ENCODE measurements around the gene FOXJ1. TPM values are rescaled to one million over a fixed set of nuclear protein-coding genes. Genes with fewer than 3 reads are reported as not detected.

FOXJ1 gene
- total and polyA plus RNA-seq, 4 donors: 32.5 to 95.0 (median 50.3) TPM

DNA sequence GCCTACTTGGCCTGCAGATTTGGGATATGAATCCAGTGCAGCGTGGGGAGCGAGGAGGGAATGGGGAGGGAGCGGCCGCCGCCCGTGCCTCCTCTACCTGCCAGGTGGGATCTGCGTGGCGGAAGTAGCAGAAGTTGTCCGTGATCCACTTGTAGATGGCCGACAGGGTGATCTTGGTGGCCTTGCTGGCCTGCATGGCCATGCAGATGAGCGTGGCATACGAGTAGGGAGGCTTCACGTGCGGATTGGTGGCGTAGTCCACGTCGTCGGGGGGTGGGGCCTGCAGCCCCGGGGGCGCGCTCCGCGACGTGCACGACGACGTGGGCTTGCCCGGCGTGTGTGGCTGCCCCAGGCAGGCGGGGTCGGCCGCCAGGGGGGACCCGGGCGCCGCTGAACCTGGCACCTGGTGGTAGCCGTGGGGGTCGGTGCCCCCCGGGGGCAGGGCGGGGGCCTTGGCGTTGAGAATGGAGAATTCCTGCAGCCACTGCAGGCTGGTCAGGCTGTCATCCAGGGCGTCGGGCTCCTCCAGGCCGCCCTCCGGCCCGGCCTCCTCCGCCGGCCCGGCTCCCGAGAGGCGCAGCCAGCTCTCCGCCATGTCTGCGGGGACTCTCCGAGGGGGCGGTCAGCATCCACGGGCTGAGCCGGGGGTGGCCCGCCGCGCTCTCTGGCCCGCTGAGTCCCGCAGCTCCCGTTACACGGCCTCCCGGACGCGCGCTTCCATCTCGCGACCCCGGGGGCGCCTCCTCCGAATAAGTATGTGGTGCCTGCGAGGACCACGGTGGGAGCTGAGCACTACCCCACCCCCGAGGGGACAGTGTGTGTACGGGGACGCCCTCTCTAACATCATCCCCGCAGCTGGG, 1.0 kb downstream of the FOXJ1 start:
- Histone ChIP-seq H3K4me3 (no peak overlapping the region), H3K9me3 (ENCODE audit: control insufficient read depth in 4 of 4, insufficient read depth in 3 of 4, low read length in 3 of 4) (no peaks in the 10 kb centered on the region), H3K4me1 (ENCODE audit: control insufficient read depth in 5 of 5, insufficient read depth in 5 of 5, low read length in 5 of 5) (peaks cover 0 to 56% (median 13%) of the 10 kb centered on the region in 5 donors), H3K9ac (ENCODE audit: insufficient read depth in 1 of 2, low read length in 2 of 2) (peak overlapping the region in 1 of 2 donors; percentile 48), H3K36me3 (ENCODE audit: control insufficient read depth in 4 of 4, insufficient read depth in 4 of 4, low read length in 4 of 4) (no peaks in the 10 kb centered on the region), H3K27me3 (ENCODE audit: control insufficient read depth in 3 of 3, insufficient read depth in 3 of 3, low read length in 2 of 3) (peaks cover 0 to 42% (median 40%) of the 10 kb centered on the region in 3 donors), H3K27ac (ENCODE audit: low read depth in 1 of 2, low read length in 1 of 2) (no peak overlapping the region)
- DNase-seq: peak; percentile 48 to 78 (median 76)
- TF ChIP-seq CTCF (IDR thresholded peaks at IDR 0.05; ENCODE audit: control extremely low read depth, extremely low read depth): no peak
- 17 to 18% methylated on average over 58 to 78 of the region's 78 CpGs for whole genome bisulfite sequencing, 2 donors
- peak; percentile 27 for ATAC-seq (ENCODE audit: insufficient read depth, low FRiP score)

GRCh38 chr17:76138896-76139752, 1.9 kb downstream of the FOXJ1 start:
- Histone ChIP-seq H3K4me1 (ENCODE audit: control insufficient read depth in 5 of 5, insufficient read depth in 5 of 5, low read length in 5 of 5) (peaks cover 0 to 59% (median 12%) of the 10 kb centered on the region in 5 donors), H3K9ac (ENCODE audit: insufficient read depth in 1 of 2, low read length in 2 of 2) (peak overlapping the region; percentile 15 to 48), H3K4me3 (no peak overlapping the region), H3K27me3 (ENCODE audit: control insufficient read depth in 3 of 3, insufficient read depth in 3 of 3, low read length in 2 of 3) (peaks cover 0 to 50% (median 47%) of the 10 kb centered on the region in 3 donors), H3K9me3 (ENCODE audit: control insufficient read depth in 4 of 4, insufficient read depth in 3 of 4, low read length in 3 of 4) (no peaks in the 10 kb centered on the region), H3K27ac (ENCODE audit: low read depth in 1 of 2, low read length in 1 of 2) (peak overlapping the region in 1 of 2 donors; percentile 21), H3K36me3 (ENCODE audit: control insufficient read depth in 4 of 4, insufficient read depth in 4 of 4, low read length in 4 of 4) (no peaks in the 10 kb centered on the region)
- 55 to 78% methylated on average over 15 of the region's 15 CpGs for WGBS, 2 donors
- ATAC-seq (ENCODE audit: insufficient read depth, low FRiP score): no peak
- peak in 1 of 3 donors; percentile 20 for DNase-seq
- no peak for TF ChIP-seq CTCF (IDR thresholded peaks at IDR 0.05; ENCODE audit: control extremely low read depth, extremely low read depth)

- Histone ChIP-seq H3K4me1 (ENCODE audit: control insufficient read depth in 5 of 5, insufficient read depth in 5 of 5, low read length in 5 of 5) (peaks cover 0 to 58% (median 12%) of the 10 kb centered on the region in 5 donors), H3K9ac (ENCODE audit: insufficient read depth in 1 of 2, low read length in 2 of 2) (peak overlapping the region in 1 of 2 donors; percentile 46), H3K9me3 (ENCODE audit: control insufficient read depth in 4 of 4, insufficient read depth in 3 of 4, low read length in 3 of 4) (no peaks in the 10 kb centered on the region), H3K27ac (ENCODE audit: low read depth in 1 of 2, low read length in 1 of 2) (peak overlapping the region in 1 of 2 donors; percentile 26), H3K27me3 (ENCODE audit: control insufficient read depth in 3 of 3, insufficient read depth in 3 of 3, low read length in 2 of 3) (peaks cover 0 to 57% (median 55%) of the 10 kb centered on the region in 3 donors), H3K36me3 (ENCODE audit: control insufficient read depth in 4 of 4, insufficient read depth in 4 of 4, low read length in 4 of 4) (no peaks in the 10 kb centered on the region), H3K4me3 (no peak overlapping the region)
- no peak for ATAC-seq (ENCODE audit: insufficient read depth, low FRiP score)
- TF ChIP-seq CTCF (IDR thresholded peaks at IDR 0.05; ENCODE audit: control extremely low read depth, extremely low read depth): no peak
- WGBS, 2 donors: 56 to 81% methylated on average over 19 to 23 of the region's 23 CpGs
- peak; percentile 74 to 88 (median 85) for DNase-seq
Measured at GRCh38 chr17:76138234-76138895, 2.7 kb downstream of the FOXJ1 start.

All from lung (tissue), 12 donors.